IMR-90 (cell line): Measurements from ENCODE around the gene APOA4. TPM values are rescaled to one million over a fixed set of nuclear protein-coding genes. Genes with fewer than 3 reads are reported as not detected.

Experiments
- ATAC-seq: fragments of 200-7000 bp; cut with Tn5 transposase; 2 replicates; pipeline ENCODE4 v1.9.1; 2020; ENCODE audit warnings: low read depth, mild to moderate bottlenecking, moderate library complexity
- BruUV-seq: library from RNA; stranded (reverse); fragments of 400-500 nt; replicated peaks from 2 replicates; lab custom pipeline; 2021; lab: Mats Ljungman, UMichigan
- CTCF ChIA-PET: fragments of 300-600 bp; formaldehyde crosslinking; extraction: SDS; loops from one replicate; lab custom pipeline; 2021; ENCODE audit warnings: antibody characterized with exemption; lab: Yijun Ruan, JAX
- POLR2A ChIA-PET: fragments of 300-600 bp; sonication (Branson Sonifier 250); formaldehyde crosslinking; loops from one replicate; lab custom pipeline; 2022; ENCODE audit warnings: antibody characterized with exemption; ENCODE audit not compliant: unreplicated experiment; lab: Charles Lee
- DNase-seq: peaks from one replicate; pipeline ENCODE4 v3.0.0; 2013
- H2AFZ ChIP-seq: replicated peaks from 2 replicates; pipeline ENCODE3; 2013; ENCODE audit warnings: low read length, mild to moderate bottlenecking; ENCODE audit not compliant: poor library complexity
- H2AK5ac ChIP-seq: 2 replicates; pipeline ENCODE4 v1.6.1; 2013; ENCODE audit warnings: low read depth, low read length, inconsistent platforms
- H2AK9ac ChIP-seq: replicated peaks from 2 replicates; pipeline ENCODE3; 2013; ENCODE audit warnings: mild to moderate bottlenecking, low read depth, low read length, moderate library complexity; ENCODE audit not compliant: poor library complexity
- H2BK120ac ChIP-seq: 2 replicates; pipeline ENCODE4 v1.6.1; 2013; ENCODE audit warnings: low read depth, low read length, inconsistent platforms
- H2BK15ac ChIP-seq: 3 replicates; pipeline ENCODE4 v1.6.1; 2013; ENCODE audit warnings: low read depth, low read length, inconsistent platforms
- H2BK20ac ChIP-seq: 2 replicates; pipeline ENCODE4 v1.6.1; 2013; ENCODE audit warnings: low read depth, mild to moderate bottlenecking, inconsistent platforms, low read length, moderate library complexity
- H2BK5ac ChIP-seq: 2 replicates; pipeline ENCODE4 v1.6.1; 2013; ENCODE audit warnings: mild to moderate bottlenecking, low read depth, low read length, inconsistent platforms; ENCODE audit not compliant: poor library complexity, severe bottlenecking
- H3K14ac ChIP-seq: replicated peaks from 2 replicates; pipeline ENCODE4 v1.6.1; 2013; ENCODE audit warnings: low read depth, low read length, inconsistent platforms
- H3K18ac ChIP-seq: 2 replicates; pipeline ENCODE4 v1.6.1; 2013; ENCODE audit warnings: low read depth, low read length, control low read depth
- H3K23ac ChIP-seq: 2 replicates; pipeline ENCODE4 v1.6.1; 2013; ENCODE audit warnings: low read depth, low read length, inconsistent platforms
- H3K27ac ChIP-seq: 2 replicates; pipeline ENCODE4 v1.5.1; 2013; ENCODE audit warnings: mild to moderate bottlenecking, control low read depth, low read length; ENCODE audit not compliant: insufficient read depth
- H3K27me3 ChIP-seq: 2 replicates; pipeline ENCODE4 v1.6.1; 2013; ENCODE audit warnings: low read length; ENCODE audit not compliant: control insufficient read depth, insufficient read depth
- H3K36me3 ChIP-seq: 2 replicates; pipeline ENCODE4 v1.6.1; 2013; ENCODE audit warnings: low read length, mixed read lengths; ENCODE audit not compliant: control insufficient read depth, insufficient read depth
- H3K4ac ChIP-seq: 2 replicates; pipeline ENCODE4 v1.6.1; 2013; ENCODE audit warnings: low read depth, low read length, inconsistent platforms
- H3K4me1 ChIP-seq: 2 replicates; pipeline ENCODE4 v1.6.1; 2013; ENCODE audit warnings: low read length, mixed read lengths; ENCODE audit not compliant: control insufficient read depth, insufficient read depth
- H3K4me2 ChIP-seq: 2 replicates; pipeline ENCODE4 v1.6.1; 2013; ENCODE audit warnings: low read depth, mild to moderate bottlenecking, control low read depth, low read length, moderate library complexity
- H3K4me3 ChIP-seq: 2 replicates; pipeline ENCODE4 v1.5.1; 2013; ENCODE audit warnings: low read depth, mild to moderate bottlenecking, control low read depth, low read length, moderate library complexity; ENCODE audit not compliant: insufficient read depth
- H3K56ac ChIP-seq: 2 replicates; pipeline ENCODE4 v1.6.1; 2013; ENCODE audit warnings: low read length, inconsistent platforms; ENCODE audit not compliant: insufficient read depth; ENCODE audit errors: extremely low read depth
- H3K79me1 ChIP-seq, 2 experiments: 2 replicates each; pipeline ENCODE4 v1.6.1; 2013; ENCODE audit warnings: low read length in 2 of 2, inconsistent platforms in 1 of 2, low read depth in 1 of 2
- H3K9ac ChIP-seq: 2 replicates; pipeline ENCODE4 v1.6.1; 2013; ENCODE audit warnings: low read depth, low read length, control low read depth
- H3K9me1 ChIP-seq: 2 replicates; pipeline ENCODE4 v1.6.1; 2013; ENCODE audit warnings: low read length, inconsistent platforms; ENCODE audit not compliant: insufficient read depth
- H3K9me3 ChIP-seq: 2 replicates; pipeline ENCODE4 v1.6.1; 2013; ENCODE audit warnings: low read length; ENCODE audit not compliant: control insufficient read depth, insufficient read depth
- H4K20me1 ChIP-seq: 2 replicates; pipeline ENCODE4 v1.6.1; 2013; ENCODE audit warnings: low read length, inconsistent platforms; ENCODE audit not compliant: insufficient read depth
- H4K5ac ChIP-seq: 2 replicates; pipeline ENCODE4 v1.6.1; 2013; ENCODE audit warnings: mild to moderate bottlenecking, low read depth, low read length, control low read depth
- H4K8ac ChIP-seq, 2 experiments: 2 replicates each; pipeline ENCODE4 v1.6.1; 2013; ENCODE audit warnings: low read depth in 2 of 2, low read length in 2 of 2, control low read depth in 1 of 2, inconsistent platforms in 1 of 2
- H4K91ac ChIP-seq: 2 replicates; pipeline ENCODE4 v1.6.1; 2013; ENCODE audit warnings: low read depth, low read length, inconsistent platforms; ENCODE audit not compliant: insufficient read depth
- BHLHE40 ChIP-seq: fragments of 150-350 bp; IDR thresholded peaks from 2 replicates; pipeline ENCODE4 v1.6.1; 2016; ENCODE audit warnings: mild to moderate bottlenecking, low read depth, low read length
- CEBPB ChIP-seq: IDR thresholded peaks from 2 replicates; pipeline ENCODE4 v1.6.1; 2012; ENCODE audit warnings: low read depth, low read length, improper control_type of control experiment
- CHD1 ChIP-seq: IDR thresholded peaks from 2 replicates; pipeline ENCODE4 v1.6.1; 2012; ENCODE audit warnings: low read depth, low read length, improper control_type of control experiment
- ELK1 ChIP-seq: fragments of 150-350 bp; IDR thresholded peaks from 2 replicates; pipeline ENCODE4 v1.6.1; 2016; ENCODE audit warnings: low read depth, mild to moderate bottlenecking, low read length, moderate library complexity, borderline replicate concordance
- MAFK ChIP-seq: IDR thresholded peaks from 2 replicates; pipeline ENCODE4 v1.6.1; 2012; ENCODE audit warnings: low read depth, low read length, improper control_type of control experiment
- MAZ ChIP-seq: IDR thresholded peaks from 2 replicates; pipeline ENCODE4 v1.6.1; 2012; ENCODE audit warnings: low read depth, mild to moderate bottlenecking, low read length, improper control_type of control experiment, moderate library complexity, borderline replicate concordance
- MXI1 ChIP-seq: IDR thresholded peaks from 2 replicates; pipeline ENCODE4 v1.6.1; 2012; ENCODE audit warnings: low read depth, mild to moderate bottlenecking, low read length, moderate library complexity, borderline replicate concordance
- NFE2L2 ChIP-seq: fragments of 150-350 bp; IDR thresholded peaks from 2 replicates; pipeline ENCODE4 v1.6.1; 2016; ENCODE audit warnings: low read depth, mild to moderate bottlenecking, low read length
- POLR2A ChIP-seq: IDR thresholded peaks from 2 replicates; pipeline ENCODE4 v1.6.1; 2012; ENCODE audit warnings: mild to moderate bottlenecking, low read depth, low read length
- RAD21 ChIP-seq: IDR thresholded peaks from 2 replicates; pipeline ENCODE4 v1.6.1; 2012; ENCODE audit warnings: low read length, improper control_type of control experiment
- RFX5 ChIP-seq: IDR thresholded peaks from 2 replicates; pipeline ENCODE4 v1.8.0; 2012; ENCODE audit warnings: low read depth, mild to moderate bottlenecking, low read length, moderate library complexity
- SMC3 ChIP-seq: fragments of 150-350 bp; IDR thresholded peaks from 2 replicates; pipeline ENCODE4 v1.6.1; 2016; ENCODE audit warnings: low read depth, mild to moderate bottlenecking, antibody characterized with exemption, low read length, moderate library complexity
- WGBS, 2 experiments: methylation state at CpG; one replicate each; pipeline versions ENCODE4 v1.1.5 to v1.1.7; 2013; ENCODE audit warnings: missing lambda C conversion rate in 2 of 2; ENCODE audit not compliant: insufficient read length in 1 of 2; ENCODE audit errors: extremely low coverage in 2 of 2; 5-methylcytosine and 5-hydroxymethylcytosine counted together
- dilution Hi-C: fragments of 300-500 bp; cut with HindIII; formaldehyde crosslinking; loops from one replicate; pipeline ENCODE4 v1.14.3; 2018; ENCODE audit warnings: low sequenced_read_pairs; ENCODE audit not compliant: unreplicated experiment
- in situ Hi-C: fragments of 300-500 bp; cut with MboI; formaldehyde crosslinking; loops from 3 replicates; pipeline ENCODE4 v1.14.3; 2019; ENCODE audit warnings: low sequenced_read_pairs, inconsistent platforms, mixed read lengths
- intact Hi-C: fragments of 100-400 bp; cut with micrococcal nuclease; formaldehyde crosslinking; loops from 2 replicates; pipeline ENCODE4 v1.10.0; 2022
- polyA plus RNA-seq, 3 experiments: library from polyadenylated mRNA; depleted of rRNA; stranded (reverse); fragments of >200 nt; gene quantifications; 2 replicates each; pipeline ENCODE4 v1.2.3, GENCODE V29; 2012; ENCODE audit warnings: low replicate concordance in 1 of 3
- total RNA-seq: library from RNA; depleted of rRNA; stranded (reverse); fragments of >200 nt; gene quantifications from 2 replicates; pipeline ENCODE4 v1.2.3, GENCODE V29; 2012

Gene APOA4
- total and polyA plus RNA-seq, 2 of the 4 experiments (the other 2 are of a cell fraction) = not detected

DNA sequence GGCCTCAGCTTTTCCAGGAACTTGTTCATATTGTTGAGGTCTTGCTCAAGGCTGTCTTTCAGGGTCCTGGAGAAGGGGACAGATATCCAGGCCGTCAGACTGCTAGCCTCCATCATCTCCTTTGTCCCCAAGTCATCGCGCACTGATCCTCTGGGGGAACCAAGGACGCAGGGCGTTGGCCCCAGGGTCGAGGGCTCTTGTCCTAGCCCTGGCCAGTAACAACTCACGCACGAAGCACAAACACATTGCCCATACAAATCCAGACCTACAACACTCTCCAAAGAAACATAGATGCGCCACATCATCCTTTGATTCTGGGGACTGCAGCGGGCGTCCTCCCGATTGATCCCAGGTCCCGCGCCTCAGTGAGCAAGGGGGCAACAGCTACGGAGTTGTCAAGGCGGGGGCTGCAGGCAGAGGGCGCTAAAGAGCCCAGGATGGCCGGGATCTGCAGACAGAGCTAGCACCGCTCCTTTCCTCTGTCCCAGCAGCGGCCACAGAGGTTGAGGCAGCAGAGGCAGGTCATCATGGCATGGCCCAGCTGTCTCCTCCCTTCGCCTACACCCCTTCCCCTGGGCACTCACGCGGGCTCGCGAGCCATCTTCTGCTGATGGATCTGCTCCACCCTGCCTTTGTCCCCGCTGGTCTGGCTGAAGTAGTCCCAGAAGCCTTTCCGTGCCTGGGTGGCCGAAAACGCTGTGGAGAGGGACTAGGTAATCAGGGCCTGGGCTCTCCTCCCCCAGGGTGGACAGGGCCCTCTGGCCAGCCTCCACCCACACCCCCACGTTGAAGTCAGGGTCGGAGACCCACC is 31.9 kb downstream of the APOA4 start (continued):
- TF ChIP-seq BHLHE40 = no peak
- peak; percentile 90 for TF ChIP-seq RAD21
- TF ChIP-seq MAFK = no peak

DNA sequence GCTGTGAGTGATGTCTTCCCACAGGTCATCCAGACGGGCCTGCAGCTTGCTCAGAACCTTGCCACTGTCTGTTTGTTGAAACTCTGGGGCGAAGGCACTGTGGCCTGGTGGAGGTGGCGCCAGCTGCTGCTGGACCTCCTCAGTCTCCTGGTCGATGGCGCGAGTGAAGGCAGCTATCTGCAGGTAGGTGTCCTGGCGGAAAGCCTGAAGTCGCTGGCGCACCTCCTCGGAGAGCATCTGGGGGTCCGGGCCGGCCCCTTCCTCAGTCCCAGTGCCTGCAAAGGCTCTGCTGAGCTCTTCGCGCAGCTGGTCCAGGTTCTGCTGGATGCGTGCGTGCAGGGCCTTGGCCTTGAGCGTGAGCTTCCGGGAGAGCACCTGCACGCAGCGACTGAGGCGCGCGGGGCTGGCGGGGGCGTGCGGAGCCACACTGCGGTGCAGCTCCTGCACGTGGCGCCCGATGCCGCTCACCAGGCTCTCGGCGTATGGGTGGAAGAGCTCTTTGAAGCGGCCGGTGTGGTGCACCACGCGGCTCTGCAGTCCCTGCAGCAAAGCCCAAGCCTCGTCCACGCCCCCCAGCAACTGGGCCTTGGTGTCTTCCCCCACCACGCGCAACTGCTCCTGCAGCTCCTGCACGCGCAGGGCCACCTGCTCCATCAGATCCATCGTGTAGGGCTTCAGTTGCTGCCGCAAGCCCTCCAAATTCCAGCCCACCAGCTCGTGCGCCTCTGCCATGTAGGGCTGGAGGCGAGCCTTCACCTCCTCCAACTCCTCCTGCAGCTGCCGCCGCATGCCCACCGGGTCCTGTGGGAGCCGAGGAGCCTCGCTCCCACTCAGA is 32.7 kb downstream of the APOA4 start:
- BruUV-seq = no TSS peak
- no peak for TF ChIP-seq BHLHE40
- no peak for TF ChIP-seq MXI1
- no peak for TF ChIP-seq NFE2L2
- no peak for TF ChIP-seq MAFK
- no peak for TF ChIP-seq CHD1
- no peak for TF ChIP-seq RAD21
- TF ChIP-seq SMC3 = no peak
- TF ChIP-seq RFX5 = no peak
- no peak for TF ChIP-seq CEBPB
- no peak for TF ChIP-seq ELK1
- no peak for TF ChIP-seq POLR2A
- TF ChIP-seq MAZ = no peak

More for the DNA sequence above, 32.7 kb downstream of the APOA4 start:
- ATAC-seq (no peak), DNase-seq (no peak)
- Histone ChIP-seq H3K27me3 (no peaks in the 10 kb centered on the region), H3K14ac (no peak overlapping the region), H3K27ac (no peak overlapping the region), H4K91ac (no peak overlapping the region), H3K23ac (no peak overlapping the region), H3K4me1 (peaks cover 6% of the 10 kb centered on the region), H2AFZ (no peak overlapping the region), H2BK20ac (no peak overlapping the region), H3K4me3 (no peak overlapping the region), H3K36me3 (peaks cover 7% of the 10 kb centered on the region), H3K9me3 (no peaks in the 10 kb centered on the region), H4K20me1 (no peaks in the 10 kb centered on the region), H3K9me1 (peaks cover 13% of the 10 kb centered on the region), H2AK9ac (no peak overlapping the region), H3K18ac (no peak overlapping the region), H2BK120ac (no peak overlapping the region), H2AK5ac (no peak overlapping the region), H3K4ac (no peak overlapping the region), H2BK5ac (no peak overlapping the region), H3K9ac (no peak overlapping the region), H3K4me2 (no peak overlapping the region), H4K8ac (no peak overlapping the region), H3K56ac (no peak overlapping the region), H3K79me1 (peaks cover 23 to 33% of the 10 kb centered on the region in 2 experiments), H4K5ac (no peak overlapping the region), H2BK15ac (no peak overlapping the region)
- intact Hi-C loops (loop anchor here (1.0 to 5.0 kb wide), 3 partner anchors 82 to 316 kb away; partner anchors contain the start of gene SIK3), dilution Hi-C loops (no loop called here), in situ Hi-C loops (loop anchor here (5.0 kb wide), 1 partner anchor 312 kb away; no protein-coding TSS in a partner anchor)
- ChIA-PET CTCF (interaction anchor here (0.5 to 2.3 kb wide), 15 partner anchors 8 to 384 kb away, joined by 3 to 30 read pairs (median 3); partner anchors contain the start of gene APOA4), POLR2A (no interaction called here)
- WGBS, 2 experiments = 84% methylated on average over 34 of the region's 53 CpGs; no CpG with 5 or more reads in 1 of the 2 experiments
